ENCODE data around the gene CCDC149.

DNA sequence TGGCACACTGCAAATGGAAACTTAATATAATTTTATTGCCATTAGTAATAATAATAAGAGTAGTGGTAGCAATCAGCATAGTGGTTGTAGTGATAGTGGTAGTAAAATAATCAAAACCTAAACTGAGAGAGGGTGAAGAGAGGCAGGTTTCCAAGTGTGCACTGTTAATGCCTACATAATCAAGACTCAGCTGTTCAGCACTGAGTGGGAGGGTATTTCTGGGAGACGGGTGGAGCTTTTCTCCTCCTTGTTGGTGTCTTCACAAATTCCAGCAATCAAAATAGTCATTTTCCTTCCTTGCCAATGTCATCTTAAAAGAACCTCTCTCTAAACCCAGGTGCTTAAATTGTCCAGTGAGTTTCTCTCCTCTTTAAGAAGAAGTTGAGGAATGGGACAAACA is 18.6 kb downstream of the CCDC149 start:
- TF ChIP-seq, protein P1, sequence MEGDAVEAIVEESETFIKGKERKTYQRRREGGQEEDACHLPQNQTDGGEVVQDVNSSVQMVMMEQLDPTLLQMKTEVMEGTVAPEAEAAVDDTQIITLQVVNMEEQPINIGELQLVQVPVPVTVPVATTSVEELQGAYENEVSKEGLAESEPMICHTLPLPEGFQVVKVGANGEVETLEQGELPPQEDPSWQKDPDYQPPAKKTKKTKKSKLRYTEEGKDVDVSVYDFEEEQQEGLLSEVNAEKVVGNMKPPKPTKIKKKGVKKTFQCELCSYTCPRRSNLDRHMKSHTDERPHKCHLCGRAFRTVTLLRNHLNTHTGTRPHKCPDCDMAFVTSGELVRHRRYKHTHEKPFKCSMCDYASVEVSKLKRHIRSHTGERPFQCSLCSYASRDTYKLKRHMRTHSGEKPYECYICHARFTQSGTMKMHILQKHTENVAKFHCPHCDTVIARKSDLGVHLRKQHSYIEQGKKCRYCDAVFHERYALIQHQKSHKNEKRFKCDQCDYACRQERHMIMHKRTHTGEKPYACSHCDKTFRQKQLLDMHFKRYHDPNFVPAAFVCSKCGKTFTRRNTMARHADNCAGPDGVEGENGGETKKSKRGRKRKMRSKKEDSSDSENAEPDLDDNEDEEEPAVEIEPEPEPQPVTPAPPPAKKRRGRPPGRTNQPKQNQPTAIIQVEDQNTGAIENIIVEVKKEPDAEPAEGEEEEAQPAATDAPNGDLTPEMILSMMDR (IDR thresholded peaks at IDR 0.05; ENCODE audit: borderline replicate concordance, extremely low read depth, low read length, poor library complexity, severe bottlenecking): no peak
- no peak for TF ChIP-seq EZH2 (IDR thresholded peaks at IDR 0.05; ENCODE audit: borderline replicate concordance, low read depth, low read length, severe bottlenecking)

All from DND-41 (cell line).